Keratinocyte (primary cell): ENCODE measurements around the gene SERINC5. TPM values are rescaled to one million over a fixed set of nuclear protein-coding genes. Genes with fewer than 3 reads are reported as not detected.

Source experiments
- DNase-seq: peaks from one replicate; pipeline ENCODE4 v3.0.0-alpha.2; 2011; ENCODE audit warnings: low read depth, missing footprints, low spot score
- FAIRE-seq: peaks from 2 replicates; lab custom pipeline; 2011; peaks lifted over from hg19 to GRCh38; lab: Jason Lieb, UNC
- H2AFZ ChIP-seq: 2 replicates; pipeline ENCODE4 v1.6.0; 2012; ENCODE audit warnings: low read length, control low read depth, inconsistent platforms; ENCODE audit not compliant: control insufficient read depth
- H3K27ac ChIP-seq: 2 replicates; pipeline ENCODE4 v1.5.1; 2011; ENCODE audit warnings: low read length; ENCODE audit not compliant: control insufficient read depth, insufficient read depth
- H3K27me3 ChIP-seq: 3 replicates; pipeline ENCODE4 v1.6.0; 2011; ENCODE audit warnings: low read length; ENCODE audit not compliant: control insufficient read depth, insufficient read depth; ENCODE audit errors: extremely low read depth
- H3K36me3 ChIP-seq, 2 experiments: 2 replicates in 1 of 2; 3 replicates in 1 of 2; pipeline ENCODE4 v1.5.1; 2011; ENCODE audit warnings: low read length in 2 of 2, mild to moderate bottlenecking in 1 of 2; ENCODE audit not compliant: control insufficient read depth in 2 of 2, insufficient read depth in 2 of 2; ENCODE audit errors: extremely low read depth in 1 of 2
- H3K4me1 ChIP-seq: 3 replicates; pipeline ENCODE4 v1.5.1; 2011; ENCODE audit warnings: low read length; ENCODE audit not compliant: control insufficient read depth, insufficient read depth; ENCODE audit errors: extremely low read depth
- H3K4me2 ChIP-seq: 3 replicates; pipeline ENCODE4 v1.6.0; 2011; ENCODE audit warnings: low read depth, low read length; ENCODE audit not compliant: control insufficient read depth, insufficient read depth; ENCODE audit errors: extremely low read depth
- H3K4me3 ChIP-seq, 3 experiments: fragments of 200-600 bp in 1 of 3; sonication (generic) in 1 of 3; 2 replicates in 2 of 3; 3 replicates in 1 of 3; pipeline ENCODE4 v1.5.1; 2011 to 2016; ENCODE audit warnings: low read length in 3 of 3, mild to moderate bottlenecking in 3 of 3, control low read depth in 2 of 3, inconsistent platforms in 1 of 3, low read depth in 1 of 3, mixed read lengths in 1 of 3, mixed run types in 1 of 3, moderate library complexity in 1 of 3; ENCODE audit not compliant: control insufficient read depth in 2 of 3, insufficient read depth in 2 of 3; ENCODE audit errors: extremely low read depth in 1 of 3
- H3K79me2 ChIP-seq: 2 replicates; pipeline ENCODE4 v1.6.0; 2012; ENCODE audit warnings: low read length; ENCODE audit not compliant: control insufficient read depth, insufficient read depth
- H3K9ac ChIP-seq: 3 replicates; pipeline ENCODE4 v1.6.0; 2011; ENCODE audit warnings: low read length; ENCODE audit not compliant: control insufficient read depth, insufficient read depth; ENCODE audit errors: extremely low read depth
- H3K9me1 ChIP-seq: 3 replicates; pipeline ENCODE4 v1.6.0; 2011; ENCODE audit warnings: low read length; ENCODE audit not compliant: control insufficient read depth, insufficient read depth; ENCODE audit errors: extremely low read depth
- H3K9me3 ChIP-seq: 2 replicates; pipeline ENCODE4 v1.5.1; 2012; ENCODE audit warnings: low read depth, low read length; ENCODE audit not compliant: control insufficient read depth
- H4K20me1 ChIP-seq: 3 replicates; pipeline ENCODE4 v1.6.0; 2011; ENCODE audit warnings: low read length; ENCODE audit not compliant: control insufficient read depth, insufficient read depth; ENCODE audit errors: extremely low read depth
- CTCF ChIP-seq, 3 experiments: IDR thresholded peaks in 1 of 3; conservative IDR thresholded peaks in 1 of 3; optimal IDR thresholded peaks in 1 of 3; 2 replicates in 2 of 3; 3 replicates in 1 of 3; pipeline versions ENCODE3 to v1.5.1; 2011; ENCODE audit warnings: low read length in 3 of 3, mild to moderate bottlenecking in 3 of 3, moderate library complexity in 2 of 3, control low read depth in 1 of 3, inconsistent platforms in 1 of 3; ENCODE audit not compliant: insufficient read depth in 2 of 3; ENCODE audit errors: extremely low read depth in 1 of 3
- EZH2 ChIP-seq: IDR thresholded peaks from one replicate; pipeline ENCODE4 v1.6.1; 2012; ENCODE audit warnings: inconsistent platforms, mild to moderate bottlenecking, low read length, moderate library complexity
- dilution Hi-C: fragments of 300-500 bp; cut with MboI; formaldehyde crosslinking; loops from one replicate; pipeline ENCODE4 v1.7.0; 2020; ENCODE audit warnings: low sequenced_read_pairs; ENCODE audit not compliant: extremely low pct_ligation_motif_present
- polyA plus RNA-seq, 5 experiments: library from polyadenylated mRNA; depleted of rRNA in 3 of 5; stranded (reverse) in 3 of 5; stranded (forward) in 1 of 5; unstranded in 1 of 5; fragments of >200 nt; gene quantifications; 1 replicate in 1 of 5; 2 replicates in 3 of 5; 3 replicates in 1 of 5; pipeline versions ENCODE4 v1.2.1 to v1.2.3, GENCODE V29; 2011 to 2012; ENCODE audit warnings: missing spikeins in 2 of 5, low read depth in 1 of 5, low replicate concordance in 1 of 5

SERINC5 gene
- polyA plus RNA-seq, 1 donor (not counting 4 experiments of a cell fraction or from before 2014, with no cell fraction given) = 20.0 TPM

GRCh38 chr5:80094236-80094738 lies 161.6 kb downstream of the SERINC5 start:
- H3K9me3 ChIP-seq = no peaks in the 10 kb centered on the region
- no peaks in the 10 kb centered on the region for H3K79me2 ChIP-seq
- no peaks in the 10 kb centered on the region for H3K4me1 ChIP-seq
- H3K9ac ChIP-seq = no peak overlapping the region
- no peaks in the 10 kb centered on the region for H3K36me3 ChIP-seq
- no peak overlapping the region for H3K27ac ChIP-seq
- no peaks in the 10 kb centered on the region for H3K27me3 ChIP-seq
- dilution Hi-C loops = no loop called here
- H3K4me3 ChIP-seq = no peak overlapping the region
- H3K4me2 ChIP-seq = no peak overlapping the region
- H4K20me1 ChIP-seq = no peaks in the 10 kb centered on the region
- H3K9me1 ChIP-seq = no peaks in the 10 kb centered on the region
- no peak for TF ChIP-seq EZH2
- no peak for TF ChIP-seq CTCF (optimal IDR thresholded peaks at IDR 0.05 in 1 of 3, IDR thresholded peaks at IDR 0.05 in 1 of 3, conservative IDR thresholded peaks at IDR 0.05 in 1 of 3; ENCODE audit: extremely low read depth in 1 of 3, insufficient read depth in 2 of 3, low read length in 3 of 3)
- DNase-seq (no peak), FAIRE-seq (no peak)
- H2AFZ ChIP-seq = no peak overlapping the region

GRCh38 chr5:80093796-80094195 lies 162.1 kb downstream of the SERINC5 start:
- Histone ChIP-seq H3K9ac (no peak overlapping the region), H3K79me2 (no peaks in the 10 kb centered on the region), H3K9me1 (no peaks in the 10 kb centered on the region), H3K9me3 (no peaks in the 10 kb centered on the region), H3K4me2 (no peak overlapping the region), H3K4me1 (no peaks in the 10 kb centered on the region), H3K4me3 (no peak overlapping the region), H3K36me3 (no peaks in the 10 kb centered on the region), H3K27ac (no peak overlapping the region), H3K27me3 (no peaks in the 10 kb centered on the region), H2AFZ (no peak overlapping the region), H4K20me1 (no peaks in the 10 kb centered on the region)
- no peak for FAIRE-seq
- TF ChIP-seq EZH2 = no peak
- TF ChIP-seq CTCF (optimal IDR thresholded peaks at IDR 0.05 in 1 of 3, IDR thresholded peaks at IDR 0.05 in 1 of 3, conservative IDR thresholded peaks at IDR 0.05 in 1 of 3; ENCODE audit: extremely low read depth in 1 of 3, insufficient read depth in 2 of 3, low read length in 3 of 3) = no peak
- dilution Hi-C loops = no loop called here
- DNase-seq = no peak
